NT2/D1 (cell line): Measurements from ENCODE around the gene AARS2.
"Not testable (repeated sequence)": the region's sequence is repeated elsewhere in the genome, so short reads cannot be mapped to it uniquely, and the experiment has no call there.

ENCODE experiments used
- DNase-seq: peaks from one replicate; pipeline ENCODE4 v3.0.0-alpha.2; 2011; ENCODE audit warnings: low read depth, low spot score
- H3K27me3 ChIP-seq: 2 replicates; pipeline ENCODE4 v1.6.0; 2011; ENCODE audit warnings: mild to moderate bottlenecking; ENCODE audit not compliant: insufficient read length, insufficient read depth
- H3K36me3 ChIP-seq: 2 replicates; pipeline ENCODE4 v1.6.1; 2011; ENCODE audit warnings: mild to moderate bottlenecking, low read length, mixed read lengths; ENCODE audit not compliant: insufficient read depth, insufficient read length
- H3K4me1 ChIP-seq: 2 replicates; pipeline ENCODE4 v1.5.1; 2011; ENCODE audit not compliant: insufficient read depth, insufficient read length
- H3K4me3 ChIP-seq: 2 replicates; pipeline ENCODE4 v1.5.1; 2011; ENCODE audit warnings: low read depth; ENCODE audit not compliant: insufficient read length
- H3K9ac ChIP-seq: 2 replicates; pipeline ENCODE4 v1.6.0; 2011; ENCODE audit warnings: low read depth; ENCODE audit not compliant: insufficient read length
- H3K9me3 ChIP-seq: 2 replicates; pipeline ENCODE4 v1.5.1; 2011; ENCODE audit warnings: mild to moderate bottlenecking, low read length; ENCODE audit not compliant: insufficient read depth
- SUZ12 ChIP-seq: IDR thresholded peaks from 2 replicates; pipeline ENCODE4 v1.6.1; 2011; ENCODE audit not compliant: insufficient read length, insufficient read depth; ENCODE audit errors: extremely low read depth
- YY1 ChIP-seq: IDR thresholded peaks from 2 replicates; pipeline ENCODE4 v1.6.1; 2011; ENCODE audit not compliant: insufficient read length, insufficient read depth
- ZNF274 ChIP-seq: IDR thresholded peaks from 2 replicates; pipeline ENCODE4 v1.6.1; 2011; ENCODE audit warnings: mild to moderate bottlenecking, low read depth, low read length

AARS2 gene

GRCh38 chr6:44327760-44328159, 14.6 kb upstream of the AARS2 start:
- H3K27me3 ChIP-seq, result no peaks in the 10 kb centered on the region
- H3K9me3 ChIP-seq, result no peaks in the 10 kb centered on the region
- no peak overlapping the region for H3K4me3 ChIP-seq
- H3K36me3 ChIP-seq, result no peaks in the 10 kb centered on the region
- DNase-seq, result no peak
- H3K9ac ChIP-seq, result no peak overlapping the region
- no peaks in the 10 kb centered on the region for H3K4me1 ChIP-seq
- TF ChIP-seq YY1, result no peak
- no peak for TF ChIP-seq SUZ12
- no peak for TF ChIP-seq ZNF274

- Histone ChIP-seq H3K4me1 (no peaks in the 10 kb centered on the region), H3K9me3 (no peaks in the 10 kb centered on the region), H3K36me3 (no peaks in the 10 kb centered on the region), H3K27me3 (no peaks in the 10 kb centered on the region), H3K9ac (no peak overlapping the region), H3K4me3 (no peak overlapping the region)
- TF ChIP-seq ZNF274 (no peak), YY1 (no peak), SUZ12 (no peak)
- DNase-seq, result no peak
These were observed 13.9 kb upstream of the AARS2 start for GRCh38 chr6:44327096-44327495.

GRCh38 chr6:44321210-44321609, 8.1 kb upstream of the AARS2 start:
- Histone ChIP-seq H3K4me1 (peaks cover 2% of the 10 kb centered on the region), H3K9ac (no peak overlapping the region), H3K36me3 (no peaks in the 10 kb centered on the region), H3K27me3 (no peaks in the 10 kb centered on the region), H3K9me3 (no peaks in the 10 kb centered on the region), H3K4me3 (no peak overlapping the region)
- DNase-seq, result no peak
- TF ChIP-seq ZNF274, result no peak
- TF ChIP-seq YY1, result no peak
- no peak for TF ChIP-seq SUZ12

GRCh38 chr6:44317136-44317631, 4.0 kb upstream of the AARS2 start:
- H3K36me3 ChIP-seq, H3K9ac ChIP-seq, H3K9me3 ChIP-seq, DNase-seq, H3K4me3 ChIP-seq, H3K27me3 ChIP-seq, H3K4me1 ChIP-seq: not testable (repeated sequence)

- no peaks in the 10 kb centered on the region for H3K27me3 ChIP-seq
- TF ChIP-seq ZNF274, result no peak
- TF ChIP-seq SUZ12, result no peak
- TF ChIP-seq YY1, result no peak
- no peak for DNase-seq
- H3K9me3 ChIP-seq, result no peaks in the 10 kb centered on the region
- no peak overlapping the region for H3K4me3 ChIP-seq
- H3K36me3 ChIP-seq, result peaks cover 9% of the 10 kb centered on the region
- H3K9ac ChIP-seq, result no peak overlapping the region
- H3K4me1 ChIP-seq, result peaks cover 2% of the 10 kb centered on the region
These were observed 3.3 kb upstream of the AARS2 start for GRCh38 chr6:44316481-44316880.

GRCh38 chr6:44315951-44316350, 2.8 kb upstream of the AARS2 start:
- TF ChIP-seq SUZ12 (no peak), YY1 (no peak), ZNF274 (no peak)
- Histone ChIP-seq H3K4me1 (peaks cover 2% of the 10 kb centered on the region), H3K4me3 (no peak overlapping the region), H3K36me3 (peaks cover 14% of the 10 kb centered on the region), H3K9me3 (no peaks in the 10 kb centered on the region), H3K9ac (no peak overlapping the region), H3K27me3 (no peaks in the 10 kb centered on the region)
- DNase-seq, result no peak

GRCh38 chr6:44315516-44315915, 2.4 kb upstream of the AARS2 start:
- no peak for TF ChIP-seq SUZ12
- no peak for TF ChIP-seq YY1
- TF ChIP-seq ZNF274, result no peak
- DNase-seq, result no peak
- Histone ChIP-seq H3K27me3 (no peaks in the 10 kb centered on the region), H3K9ac (no peak overlapping the region), H3K9me3 (no peaks in the 10 kb centered on the region), H3K36me3 (peaks cover 19% of the 10 kb centered on the region), H3K4me3 (no peak overlapping the region), H3K4me1 (peaks cover 2% of the 10 kb centered on the region)

GRCh38 chr6:44314657-44315056, 1.5 kb upstream of the AARS2 start:
- not testable (repeated sequence) for H3K4me3 ChIP-seq, DNase-seq, H3K4me1 ChIP-seq, H3K27me3 ChIP-seq, H3K9ac ChIP-seq, H3K9me3 ChIP-seq
- H3K36me3 ChIP-seq, result peaks cover 27% of the 10 kb centered on the region
